Measurements from ENCODE around the gene TTF2.

DNA sequence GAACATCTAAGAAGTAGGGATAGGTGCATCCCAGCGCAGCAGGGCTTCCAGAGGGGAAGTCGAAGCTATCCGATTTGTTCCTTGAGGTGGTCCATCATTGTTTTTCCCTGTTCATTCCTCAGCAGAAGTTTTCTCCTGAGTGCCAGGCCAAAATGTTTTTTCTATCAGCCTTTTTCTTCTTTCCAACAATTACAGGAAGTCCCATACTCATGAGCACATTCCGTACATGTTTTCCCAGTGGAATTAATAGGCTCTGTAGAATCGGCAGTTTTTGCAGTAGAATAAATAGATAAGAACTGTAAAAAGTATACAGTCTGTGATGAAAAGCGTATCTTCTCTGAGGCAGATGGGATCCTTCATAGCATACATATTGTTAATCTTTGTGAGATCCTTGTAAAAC lies 33.8 kb upstream of the TTF2 start:
- TF ChIP-seq, protein P1, sequence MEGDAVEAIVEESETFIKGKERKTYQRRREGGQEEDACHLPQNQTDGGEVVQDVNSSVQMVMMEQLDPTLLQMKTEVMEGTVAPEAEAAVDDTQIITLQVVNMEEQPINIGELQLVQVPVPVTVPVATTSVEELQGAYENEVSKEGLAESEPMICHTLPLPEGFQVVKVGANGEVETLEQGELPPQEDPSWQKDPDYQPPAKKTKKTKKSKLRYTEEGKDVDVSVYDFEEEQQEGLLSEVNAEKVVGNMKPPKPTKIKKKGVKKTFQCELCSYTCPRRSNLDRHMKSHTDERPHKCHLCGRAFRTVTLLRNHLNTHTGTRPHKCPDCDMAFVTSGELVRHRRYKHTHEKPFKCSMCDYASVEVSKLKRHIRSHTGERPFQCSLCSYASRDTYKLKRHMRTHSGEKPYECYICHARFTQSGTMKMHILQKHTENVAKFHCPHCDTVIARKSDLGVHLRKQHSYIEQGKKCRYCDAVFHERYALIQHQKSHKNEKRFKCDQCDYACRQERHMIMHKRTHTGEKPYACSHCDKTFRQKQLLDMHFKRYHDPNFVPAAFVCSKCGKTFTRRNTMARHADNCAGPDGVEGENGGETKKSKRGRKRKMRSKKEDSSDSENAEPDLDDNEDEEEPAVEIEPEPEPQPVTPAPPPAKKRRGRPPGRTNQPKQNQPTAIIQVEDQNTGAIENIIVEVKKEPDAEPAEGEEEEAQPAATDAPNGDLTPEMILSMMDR (IDR thresholded peaks at IDR 0.05; ENCODE audit: insufficient read depth, low read length, poor library complexity, severe bottlenecking): no peak
- TF ChIP-seq EZH2phosphoT487 (conservative IDR thresholded peaks at IDR 0.05; ENCODE audit: low read length): no peak
